GM21825 (cell line): ENCODE results near the gene MYLIP.

Experiments
- ATAC-seq: cut with Tn5 transposase; IDR thresholded peaks from one replicate; pipeline ENCODE4 v1.9.1; 2021; ENCODE audit warnings: mild to moderate bottlenecking, moderate library complexity; ENCODE audit not compliant: unreplicated experiment

The MYLIP gene

GRCh38 chr6:16137451-16137801 is 8.5 kb downstream of the MYLIP start:
- ATAC-seq: no peak

- ATAC-seq: no peak
These were observed 10.7 kb downstream of the MYLIP start for GRCh38 chr6:16139556-16139955.

- ATAC-seq: no peak
These were observed 11.7 kb downstream of the MYLIP start for GRCh38 chr6:16140607-16141006.

GRCh38 chr6:16141514-16141913 is 12.6 kb downstream of the MYLIP start:
- no peak for ATAC-seq

GRCh38 chr6:16145038-16145437 is 16.2 kb downstream of the MYLIP start:
- no peak for ATAC-seq

- no peak for ATAC-seq
These were observed 17.1 kb downstream of the MYLIP start for GRCh38 chr6:16146028-16146427.

GRCh38 chr6:16146527-16146955 is 17.7 kb downstream of the MYLIP start:
- ATAC-seq: no peak

GRCh38 chr6:16148498-16148897 is 19.6 kb downstream of the MYLIP start:
- no peak for ATAC-seq

- ATAC-seq: no peak
These were observed 20.4 kb downstream of the MYLIP start for GRCh38 chr6:16149305-16149704.

- no peak for ATAC-seq
These were observed 21.2 kb downstream of the MYLIP start for GRCh38 chr6:16150098-16150497.

GRCh38 chr6:16153211-16153820 is 24.4 kb downstream of the MYLIP start:
- ATAC-seq: no peak

- ATAC-seq: no peak
These were observed 26.0 kb downstream of the MYLIP start for GRCh38 chr6:16154904-16155303.

GRCh38 chr6:16157492-16157891 is 28.6 kb downstream of the MYLIP start:
- ATAC-seq: no peak

- no peak for ATAC-seq
These were observed 29.0 kb downstream of the MYLIP start for GRCh38 chr6:16157909-16158308.

GRCh38 chr6:16158943-16159557 is 30.2 kb downstream of the MYLIP start:
- no peak for ATAC-seq

GRCh38 chr6:16160794-16161193 is 31.9 kb downstream of the MYLIP start:
- no peak for ATAC-seq

- ATAC-seq: no peak
These were observed 33.1 kb downstream of the MYLIP start for GRCh38 chr6:16162003-16162402.

- ATAC-seq: no peak
These were observed 34.2 kb downstream of the MYLIP start for GRCh38 chr6:16163066-16163465.

- no peak for ATAC-seq
These were observed 34.8 kb downstream of the MYLIP start for GRCh38 chr6:16163535-16164300.

- no peak for ATAC-seq
These were observed 36.8 kb downstream of the MYLIP start for GRCh38 chr6:16165641-16166040.

- no peak for ATAC-seq
These were observed 38.2 kb downstream of the MYLIP start for GRCh38 chr6:16166871-16167608.

- no peak for ATAC-seq
These were observed 39.2 kb downstream of the MYLIP start for GRCh38 chr6:16168121-16168520.
